GM12878 (cell line): Measurements from ENCODE around the gene EVI5L. TPM values are rescaled to one million over a fixed set of nuclear protein-coding genes. Genes with fewer than 3 reads are reported as not detected.

Experiments
- ATAC-seq: fragments of 200-7000 bp; cut with Tn5 transposase; 3 replicates; pipeline ENCODE4 v1.9.1; 2020; ENCODE audit warnings: mild to moderate bottlenecking, moderate library complexity
- BruUV-seq: library from RNA; stranded (reverse); fragments of 400-500 nt; replicated peaks from 2 replicates; lab custom pipeline; 2021; lab: Mats Ljungman, UMichigan
- CTCF ChIA-PET: fragments of 300-600 bp; sonication (Branson Sonifier 250); formaldehyde crosslinking; extraction: SDS; loops from one replicate; lab custom pipeline; 2021; ENCODE audit warnings: inconsistent platforms; lab: Yijun Ruan, JAX
- POLR2A ChIA-PET: fragments of 350-600 bp; formaldehyde crosslinking; extraction: SDS; loops from one replicate; lab custom pipeline; 2021; ENCODE audit warnings: inconsistent platforms; lab: Charles Lee
- RAD21 ChIA-PET: fragments of 300-600 bp; sonication (Branson Sonifier 250); formaldehyde crosslinking; loops from one replicate; lab custom pipeline; 2023; ENCODE audit warnings: antibody characterized with exemption; ENCODE audit not compliant: unreplicated experiment; lab: Charles Lee
- SMC1A ChIA-PET: fragments of 300-600 bp; sonication (Branson Sonifier 250); formaldehyde crosslinking; loops from one replicate; lab custom pipeline; 2023; ENCODE audit not compliant: unreplicated experiment, uncharacterized antibody; lab: Charles Lee
- DNase-seq: peaks from one replicate; pipeline ENCODE4 v3.0.0-alpha.2; 2011; ENCODE audit warnings: low read depth, low spot score
- FAIRE-seq: peaks from 3 replicates; lab custom pipeline; 2011; peaks lifted over from hg19 to GRCh38; lab: Jason Lieb, UNC
- H2AFZ ChIP-seq: 2 replicates; pipeline ENCODE4 v1.6.0; 2011; ENCODE audit warnings: low read depth, low read length, control low read depth; ENCODE audit not compliant: control insufficient read depth
- H3K27ac ChIP-seq: 2 replicates; pipeline ENCODE4 v1.5.1; 2011; ENCODE audit warnings: control low read depth; ENCODE audit not compliant: control insufficient read depth, insufficient read depth
- H3K27me3 ChIP-seq, 2 experiments: replicated peaks in 1 of 2; 2 replicates each; pipeline versions ENCODE4 v1.6.0 to v1.6.1; 2011; ENCODE audit warnings: low read length in 1 of 2; ENCODE audit not compliant: control insufficient read depth in 2 of 2, insufficient read depth in 2 of 2
- H3K36me3 ChIP-seq, 2 experiments: 2 replicates each; pipeline ENCODE4 v1.5.1; 2011; ENCODE audit warnings: low read length in 1 of 2; ENCODE audit not compliant: control insufficient read depth in 2 of 2, insufficient read depth in 2 of 2
- H3K4me1 ChIP-seq: 2 replicates; pipeline ENCODE4 v1.6.1; 2011; ENCODE audit warnings: mild to moderate bottlenecking, low read length, moderate library complexity, mixed read lengths; ENCODE audit not compliant: control insufficient read depth, insufficient read depth
- H3K4me2 ChIP-seq: 2 replicates; pipeline ENCODE4 v1.6.0; 2011; ENCODE audit warnings: control low read depth; ENCODE audit not compliant: control insufficient read depth, insufficient read depth
- H3K4me3 ChIP-seq: fragments of 200-600 bp; sonication (generic); 2 replicates; pipeline ENCODE4 v1.5.1; 2016
- H3K79me2 ChIP-seq: 2 replicates; pipeline ENCODE4 v1.6.0; 2011; ENCODE audit warnings: low read length; ENCODE audit not compliant: control insufficient read depth, insufficient read depth
- H3K9ac ChIP-seq: 2 replicates; pipeline ENCODE4 v1.8.0; 2011; ENCODE audit warnings: low read length, control low read depth, mixed read lengths; ENCODE audit not compliant: control insufficient read depth, insufficient read depth
- H3K9me3 ChIP-seq: replicated peaks from 3 replicates; pipeline ENCODE4 v1.5.1; 2011; ENCODE audit warnings: mild to moderate bottlenecking, low read length; ENCODE audit not compliant: control insufficient read depth, insufficient read depth
- H4K20me1 ChIP-seq: 2 replicates; pipeline ENCODE4 v1.6.0; 2011; ENCODE audit not compliant: control insufficient read depth, insufficient read depth
- BHLHE40 ChIP-seq, 2 experiments: fragments of 450-650 bp in 1 of 2; IDR thresholded peaks; 2 replicates each; pipeline ENCODE4 v1.6.1; 2011 to 2017; ENCODE audit warnings: low read depth in 2 of 2, borderline replicate concordance in 1 of 2, improper control_type of control experiment in 1 of 2, low read length in 1 of 2, mild to moderate bottlenecking in 1 of 2
- BRCA1 ChIP-seq: IDR thresholded peaks from 2 replicates; pipeline ENCODE4 v1.6.1; 2011; ENCODE audit warnings: low read depth, low read length, improper control_type of control experiment
- CREM ChIP-seq: IDR thresholded peaks from 2 replicates; pipeline ENCODE4 v1.6.1; 2014; ENCODE audit warnings: antibody characterized with exemption, low read depth
- DPF2 ChIP-seq: fragments of 450-650 bp; IDR thresholded peaks from 2 replicates; pipeline ENCODE4 v1.6.1; 2017; ENCODE audit warnings: mild to moderate bottlenecking
- E2F4 ChIP-seq: IDR thresholded peaks from 2 replicates; pipeline ENCODE4 v1.6.1; 2012; ENCODE audit warnings: low read depth, low read length, improper control_type of control experiment
- IRF4 ChIP-seq: IDR thresholded peaks from 2 replicates; pipeline ENCODE4 v1.6.1; 2011; ENCODE audit warnings: low read depth, low read length
- SPI1 ChIP-seq: IDR thresholded peaks from 2 replicates; pipeline ENCODE4 v1.6.1; 2011; ENCODE audit warnings: low read depth, mild to moderate bottlenecking, low read length, moderate library complexity, borderline replicate concordance; ENCODE audit not compliant: insufficient read depth
- ZNF274 ChIP-seq: IDR thresholded peaks from one replicate; pipeline ENCODE4 v1.8.0; 2011; ENCODE audit not compliant: insufficient read length, insufficient read depth
- ZNF592 ChIP-seq: fragments of 450-650 bp; IDR thresholded peaks from 2 replicates; pipeline ENCODE4 v1.6.1; 2017; ENCODE audit warnings: mild to moderate bottlenecking, moderate library complexity
- WGBS: methylation state at CpG from one replicate; pipeline ENCODE4 v1.1.6; 2016; ENCODE audit warnings: low lambda C conversion rate; ENCODE audit not compliant: insufficient replicate concordance, insufficient coverage; ENCODE audit errors: missing lambda C conversion rate; 5-methylcytosine and 5-hydroxymethylcytosine counted together
- in situ Hi-C: fragments of 300-500 bp; cut with MboI; formaldehyde crosslinking; loops from 9 replicates; pipeline ENCODE4 v1.14.3; 2018; ENCODE audit warnings: mixed read lengths
- intact Hi-C: fragments of 100-400 bp; cut with micrococcal nuclease; formaldehyde crosslinking; loops from one replicate; pipeline ENCODE4 v1.14.2; 2022; ENCODE audit not compliant: unreplicated experiment
- polyA plus RNA-seq, 11 experiments: library from polyadenylated mRNA; depleted of rRNA in 4 of 11; unstranded in 6 of 11; stranded (reverse) in 5 of 11; fragments of >200 nt; fragmentation: Nextera tagmentation in 4 of 11; fragmentation: Illumina TruSeq in 1 of 11; extraction: Ambion mirVana in 4 of 11; extraction: Trizol in 1 of 11; gene quantifications; 1 replicate in 1 of 11; 2 replicates in 10 of 11; pipeline versions ENCODE4 v1.2.1 to v1.2.3, GENCODE V29; 2011 to 2016; ENCODE audit warnings: inconsistent platforms in 2 of 11, missing spikeins in 2 of 11, low read depth in 1 of 11
- total RNA-seq, 4 experiments: library from RNA; depleted of rRNA in 3 of 4; stranded (reverse); fragments of >200 nt in 3 of 4; fragmentation: Illumina TruSeq in 1 of 4; extraction: Trizol in 1 of 4; gene quantifications; 2 replicates each; pipeline versions ENCODE4 v1.2.1 to v1.2.3, GENCODE V29; 2013 to 2021

EVI5L gene
- total and polyA plus RNA-seq, 10 of the 15 experiments (the other 5 are each of a cell fraction or from before 2014, with no cell fraction given): 0.23 to 13.8 (median 5.0) TPM

GRCh38 chr19:7787141-7787540, 42.9 kb upstream of the EVI5L start:
- H3K9ac ChIP-seq: no peak overlapping the region
- no peak for TF ChIP-seq E2F4
- TF ChIP-seq BHLHE40 (IDR thresholded peaks at IDR 0.05; ENCODE audit: borderline replicate concordance in 1 of 2, low read depth in 2 of 2, low read length in 1 of 2): no peak
- no peak for TF ChIP-seq CREM
- no peak for TF ChIP-seq ZNF274
- TF ChIP-seq IRF4: no peak
- no peak for TF ChIP-seq BRCA1
- no peak for TF ChIP-seq DPF2
- TF ChIP-seq ZNF592: no peak
- no peak for TF ChIP-seq SPI1
- RAD21 ChIA-PET: interaction anchor here (0.5 to 1.5 kb wide), 2 partner anchors 13 to 18 kb away, joined by 3 to 4 read pairs; no protein-coding TSS in a partner anchor
- no TSS peak for BruUV-seq
- SMC1A ChIA-PET: interaction anchor here (0.7 kb wide), 1 partner anchor 221 kb away, joined by 3 read pairs; no protein-coding TSS in a partner anchor
- no peak overlapping the region for H3K4me3 ChIP-seq
- CTCF ChIA-PET: no interaction called here
- DNase-seq (no peak), FAIRE-seq (no peak), ATAC-seq (no peak)
- H3K36me3 ChIP-seq: no peaks in the 10 kb centered on the region
- no peaks in the 10 kb centered on the region for H4K20me1 ChIP-seq
- intact Hi-C loops (no loop called here), in situ Hi-C loops (no loop called here)
- H3K27me3 ChIP-seq: peaks cover 3 to 6% of the 10 kb centered on the region in 2 experiments
- no peak overlapping the region for H2AFZ ChIP-seq
- WGBS: 36% methylated on average over 10 of the region's 10 CpGs
- H3K27ac ChIP-seq: no peak overlapping the region
- no peaks in the 10 kb centered on the region for H3K79me2 ChIP-seq
- no peaks in the 10 kb centered on the region; the same call in 1 of the 2 replicates for H3K4me1 ChIP-seq
- no peaks in the 10 kb centered on the region; the same call in 2 of the 3 replicates for H3K9me3 ChIP-seq
- POLR2A ChIA-PET: no interaction called here
- H3K4me2 ChIP-seq: no peak overlapping the region
